H1 (cell line): Measurements from ENCODE around the gene USP10. TPM values are rescaled to one million over a fixed set of nuclear protein-coding genes. Genes with fewer than 3 reads are reported as not detected.
A peak's percentile ranks its signal among the peaks of the same experiment; 100 is the strongest.

Experiments used
- CTCF ChIA-PET: fragments of 300-600 bp; sonication (Branson Sonifier 250); formaldehyde crosslinking; loops from one replicate; lab custom pipeline; 2021; ENCODE audit not compliant: partially characterized antibody; lab: Charles Lee
- POLR2A ChIA-PET: fragments of 300-600 bp; sonication (Branson Sonifier 250); formaldehyde crosslinking; loops from one replicate; lab custom pipeline; 2021; ENCODE audit warnings: inconsistent platforms; ENCODE audit not compliant: partially characterized antibody; lab: Charles Lee
- DNase-seq, 2 experiments: peaks; one replicate each; pipeline versions ENCODE4 v3.0.0 to v3.0.0-alpha.2; 2010 to 2022; ENCODE audit warnings: low spot score in 2 of 2, low read depth in 1 of 2, mixed read lengths in 1 of 2
- FAIRE-seq: peaks from 2 replicates; lab custom pipeline; 2011; peaks lifted over from hg19 to GRCh38; lab: Jason Lieb, UNC
- H2AFZ ChIP-seq: 2 replicates; pipeline ENCODE4 v1.8.1; 2012; ENCODE audit warnings: low read length, inconsistent platforms
- H2AK5ac ChIP-seq: 2 replicates; pipeline ENCODE4 v1.6.1; 2013; ENCODE audit warnings: low read depth, low read length
- H2BK120ac ChIP-seq: replicated peaks from 2 replicates; pipeline ENCODE3; 2013; ENCODE audit warnings: low read depth, low read length, inconsistent platforms
- H2BK12ac ChIP-seq: 2 replicates; pipeline ENCODE4 v1.6.1; 2013; ENCODE audit warnings: low read depth, low read length
- H2BK15ac ChIP-seq: 2 replicates; pipeline ENCODE4 v1.6.1; 2013; ENCODE audit warnings: low read length
- H2BK20ac ChIP-seq: 2 replicates; pipeline ENCODE4 v1.6.1; 2013; ENCODE audit warnings: low read length
- H2BK5ac ChIP-seq: 2 replicates; pipeline ENCODE4 v1.6.1; 2013; ENCODE audit warnings: low read depth, low read length
- H3K14ac ChIP-seq: 2 replicates; pipeline ENCODE4 v1.6.1; 2013; ENCODE audit warnings: inconsistent platforms; ENCODE audit not compliant: insufficient read length
- H3K18ac ChIP-seq: 2 replicates; pipeline ENCODE4 v1.6.1; 2013; ENCODE audit warnings: low read length; ENCODE audit errors: extremely low read depth
- H3K23ac ChIP-seq: 2 replicates; pipeline ENCODE4 v1.6.1; 2013; ENCODE audit warnings: inconsistent platforms; ENCODE audit not compliant: insufficient read length
- H3K23me2 ChIP-seq: 2 replicates; pipeline ENCODE4 v1.6.1; 2013; ENCODE audit warnings: low read depth, low read length
- H3K27ac ChIP-seq: 2 replicates; pipeline ENCODE4 v1.6.1; 2011; ENCODE audit warnings: low read depth, low read length, inconsistent platforms
- H3K27me3 ChIP-seq, 4 experiments: replicated peaks in 1 of 4; 1 replicate in 1 of 4; 2 replicates in 3 of 4; pipeline versions ENCODE4 v1.6.1 to v1.8.1; 2011 to 2013; ENCODE audit warnings: low read length in 3 of 4, mild to moderate bottlenecking in 3 of 4, inconsistent platforms in 2 of 4, mixed read lengths in 2 of 4, moderate library complexity in 1 of 4; ENCODE audit not compliant: control insufficient read depth in 3 of 4, insufficient read depth in 3 of 4; ENCODE audit errors: extremely low read depth in 1 of 4
- H3K36me3 ChIP-seq, 4 experiments: 2 replicates each; pipeline versions ENCODE4 v1.6.1 to v1.8.1; 2011 to 2013; ENCODE audit warnings: mild to moderate bottlenecking in 4 of 4, low read length in 3 of 4, moderate library complexity in 2 of 4, control low read depth in 1 of 4, inconsistent platforms in 1 of 4; ENCODE audit not compliant: insufficient read depth in 4 of 4, control insufficient read depth in 2 of 4
- H3K4ac ChIP-seq: replicated peaks from 2 replicates; pipeline ENCODE3; 2013; ENCODE audit warnings: low read length, low read depth, mixed read lengths, inconsistent platforms; ENCODE audit not compliant: insufficient read length
- H3K4me1 ChIP-seq, 4 experiments: replicated peaks in 1 of 4; 1 replicate in 1 of 4; 2 replicates in 3 of 4; pipeline versions ENCODE4 v1.6.1 to v1.8.1; 2011 to 2013; ENCODE audit warnings: low read length in 3 of 4, inconsistent platforms in 2 of 4, mixed read lengths in 1 of 4; ENCODE audit not compliant: insufficient read depth in 4 of 4, control insufficient read depth in 3 of 4
- H3K4me2 ChIP-seq, 2 experiments: 2 replicates each; pipeline versions ENCODE4 v1.6.1 to v1.8.1; 2011 to 2013; ENCODE audit warnings: low read depth in 2 of 2, low read length in 2 of 2, control low read depth in 1 of 2, inconsistent platforms in 1 of 2, mild to moderate bottlenecking in 1 of 2; ENCODE audit not compliant: insufficient read depth in 1 of 2
- H3K4me3 ChIP-seq, 4 experiments: fragments of 200-600, 300-600 bp in 1 of 4; sonication (generic), shearing (Covaris generic), sonication (Bioruptor Twin) in 1 of 4; 2 replicates each; pipeline versions ENCODE4 v1.5.1 to v1.8.1; 2011 to 2016; ENCODE audit warnings: low read length in 4 of 4, low read depth in 3 of 4, control low read depth in 2 of 4, inconsistent platforms in 2 of 4, mild to moderate bottlenecking in 2 of 4, mixed read lengths in 1 of 4, moderate library complexity in 1 of 4; ENCODE audit not compliant: insufficient read depth in 2 of 4; ENCODE audit errors: extremely low read depth in 1 of 4
- H3K56ac ChIP-seq: replicated peaks from 2 replicates; pipeline ENCODE3; 2013; ENCODE audit warnings: low read depth, mild to moderate bottlenecking, mixed read lengths, low read length, inconsistent platforms; ENCODE audit not compliant: insufficient read length
- H3K79me1 ChIP-seq: 2 replicates; pipeline ENCODE4 v1.6.1; 2013; ENCODE audit warnings: low read depth, low read length, control low read depth
- H3K79me2 ChIP-seq, 2 experiments: 2 replicates each; pipeline versions ENCODE4 v1.6.1 to v1.8.1; 2012 to 2013; ENCODE audit warnings: low read length in 2 of 2, mild to moderate bottlenecking in 2 of 2, inconsistent platforms in 1 of 2; ENCODE audit not compliant: insufficient read depth in 2 of 2, control insufficient read depth in 1 of 2
- H3K9ac ChIP-seq, 4 experiments: replicated peaks in 1 of 4; 1 replicate in 1 of 4; 2 replicates in 3 of 4; pipeline versions ENCODE4 v1.6.1 to v1.8.1; 2011 to 2013; ENCODE audit warnings: low read depth in 3 of 4, low read length in 3 of 4, control low read depth in 2 of 4, mild to moderate bottlenecking in 2 of 4, moderate library complexity in 2 of 4, inconsistent platforms in 1 of 4; ENCODE audit errors: extremely low read depth in 1 of 4
- H3K9me3 ChIP-seq, 2 experiments: 2 replicates each; pipeline versions ENCODE4 v1.6.1 to v1.8.1; 2012 to 2013; ENCODE audit warnings: mild to moderate bottlenecking in 2 of 2, moderate library complexity in 2 of 2, control low read depth in 1 of 2, inconsistent platforms in 1 of 2, low read depth in 1 of 2, low read length in 1 of 2, mixed read lengths in 1 of 2; ENCODE audit not compliant: insufficient read depth in 2 of 2
- H4K20me1 ChIP-seq, 2 experiments: replicated peaks in 1 of 2; 2 replicates each; pipeline versions ENCODE3 to v1.8.1; 2011 to 2013; ENCODE audit warnings: inconsistent platforms in 2 of 2, low read length in 2 of 2, mild to moderate bottlenecking in 1 of 2; ENCODE audit not compliant: insufficient read depth in 2 of 2, control insufficient read depth in 1 of 2
- H4K5ac ChIP-seq: 2 replicates; pipeline ENCODE4 v1.6.1; 2013; ENCODE audit warnings: low read length, low read depth, mixed read lengths, inconsistent platforms; ENCODE audit not compliant: insufficient read length
- H4K8ac ChIP-seq: 2 replicates; pipeline ENCODE4 v1.8.0; 2013; ENCODE audit warnings: mild to moderate bottlenecking, moderate library complexity, low read length, inconsistent platforms; ENCODE audit not compliant: insufficient read depth; ENCODE audit errors: extremely low read depth
- H4K91ac ChIP-seq: replicated peaks from 2 replicates; pipeline ENCODE3; 2013; ENCODE audit warnings: low read length, mixed read lengths, inconsistent platforms; ENCODE audit not compliant: insufficient read length
- CREB1 ChIP-seq: IDR thresholded peaks from 2 replicates; pipeline ENCODE4 v1.6.1; 2012; ENCODE audit warnings: inconsistent platforms
- EZH2 ChIP-seq: fragments of 200-600 bp; sonication (generic); IDR thresholded peaks from 2 replicates; pipeline ENCODE4 v1.7.1; 2012; ENCODE audit warnings: low read depth, mild to moderate bottlenecking, moderate library complexity, low read length, inconsistent platforms; ENCODE audit not compliant: severe bottlenecking
- GABPA ChIP-seq: IDR thresholded peaks from 2 replicates; pipeline ENCODE4 v1.6.1; 2011; ENCODE audit warnings: mild to moderate bottlenecking, low read length, moderate library complexity, borderline replicate concordance; ENCODE audit not compliant: insufficient read depth
- GTF2F1 ChIP-seq: IDR thresholded peaks from 2 replicates; pipeline ENCODE4 v1.6.1; 2012; ENCODE audit warnings: low read depth, low read length, improper control_type of control experiment, borderline replicate concordance
- HDAC2 ChIP-seq, 2 experiments: fragments of 300-600 bp in 1 of 2; sonication (generic) in 1 of 2; IDR thresholded peaks; 2 replicates each; pipeline ENCODE4 v1.6.1; 2011 to 2012; ENCODE audit warnings: low read depth in 2 of 2, low read length in 2 of 2, mild to moderate bottlenecking in 2 of 2, moderate library complexity in 2 of 2, borderline replicate concordance in 1 of 2, inconsistent platforms in 1 of 2
- JUN ChIP-seq: IDR thresholded peaks from 2 replicates; pipeline ENCODE4 v1.6.1; 2011; ENCODE audit warnings: low read depth, mild to moderate bottlenecking, improper control_type of control experiment, low read length
- MAX ChIP-seq: IDR thresholded peaks from 2 replicates; pipeline ENCODE4 v1.6.1; 2012; ENCODE audit warnings: inconsistent platforms
- POU5F1 ChIP-seq: IDR thresholded peaks from 2 replicates; pipeline ENCODE4 v1.6.1; 2011; ENCODE audit warnings: low read depth, mild to moderate bottlenecking, low read length, moderate library complexity
- SP1 ChIP-seq: IDR thresholded peaks from 2 replicates; pipeline ENCODE4 v1.6.1; 2011; ENCODE audit warnings: low read depth, low read length
- SRF ChIP-seq: IDR thresholded peaks from 2 replicates; pipeline ENCODE4 v1.6.1; 2011; ENCODE audit warnings: mild to moderate bottlenecking, low read depth, low read length, moderate library complexity
- TEAD4 ChIP-seq: IDR thresholded peaks from 2 replicates; pipeline ENCODE4 v1.6.1; 2012; ENCODE audit warnings: low read depth, low read length, inconsistent platforms, mixed read lengths
- WGBS, 2 experiments: shearing (Covaris generic) in 1 of 2; methylation state at CpG; one replicate each; pipeline versions ENCODE4 v1.1.6 to v1.1.7; 2013 to 2015; ENCODE audit warnings: low lambda C conversion rate in 2 of 2, mixed read lengths in 2 of 2, inconsistent platforms in 1 of 2, low coverage in 1 of 2, missing lambda C conversion rate in 1 of 2; ENCODE audit not compliant: insufficient replicate concordance in 2 of 2, insufficient coverage in 1 of 2, insufficient read length in 1 of 2; ENCODE audit errors: extremely low coverage in 1 of 2, missing lambda C conversion rate in 1 of 2; 5-methylcytosine and 5-hydroxymethylcytosine counted together
- polyA plus RNA-seq, 7 experiments: library from polyadenylated mRNA; depleted of rRNA in 3 of 7; stranded (reverse) in 5 of 7; unstranded in 2 of 7; fragments of >200 nt in 5 of 7; fragments of 200-250 nt in 2 of 7; gene quantifications; 1 replicate in 5 of 7; 2 replicates in 1 of 7; 4 replicates in 1 of 7; pipeline versions ENCODE4 v1.2.1 to v1.2.3, GENCODE V29; 2011 to 2013; ENCODE audit warnings: missing spikeins in 2 of 7, mixed read lengths in 2 of 7
- total RNA-seq: library from RNA; stranded (reverse); fragmentation: NEBNext Ultra II Directional; extraction: Animal tissue kit (Norgen Biotek cat#: 25700); gene quantifications from 2 replicates; pipeline ENCODE4 v1.2.1, GENCODE V29; 2021

The USP10 gene
- total and polyA plus RNA-seq, 2 of the 8 experiments (the other 6 are each of a cell fraction or from before 2014, with no cell fraction given), result 171 to 195 TPM

- H3K36me3 ChIP-seq, result no peaks in the 10 kb centered on the region
- POLR2A ChIA-PET, result interaction anchor here (1.0 to 3.3 kb wide), 4 partner anchors 11 to 57 kb away, joined by 3 to 13 read pairs (median 6); no protein-coding TSS in a partner anchor
- TF ChIP-seq GABPA (no peak), GTF2F1 (no peak), TEAD4 (no peak), SRF (no peak), CREB1 (no peak), MAX (no peak), POU5F1 (no peak), SP1 (no peak), HDAC2 (IDR thresholded peaks at IDR 0.05; ENCODE audit: borderline replicate concordance in 1 of 2, low read depth in 2 of 2, low read length in 2 of 2) (no peak), JUN (no peak), EZH2 (no peak)
- no peak overlapping the region for H3K4ac ChIP-seq
- no peak overlapping the region for H3K56ac ChIP-seq
- peak overlapping the region; percentile 1 to 12; a peak in 2 of 4 replicates for H3K4me2 ChIP-seq
- no peak overlapping the region for H3K23ac ChIP-seq
- peaks cover 9 to 97% of the 10 kb centered on the region in 2 experiments for H3K79me2 ChIP-seq
- H3K14ac ChIP-seq, result no peak overlapping the region
- no peak overlapping the region for H3K4me3 ChIP-seq
- no peaks in the 10 kb centered on the region for H3K27me3 ChIP-seq
- H2BK15ac ChIP-seq, result no peak overlapping the region
- no peak overlapping the region for H4K5ac ChIP-seq
- DNase-seq, result peak in 1 of 2 experiments; percentile 47
- no peak overlapping the region for H3K18ac ChIP-seq
- H2AK5ac ChIP-seq, result no peak overlapping the region
- H3K27ac ChIP-seq, result no peak overlapping the region
- peaks cover 5 to 20% (median 15%) of the 10 kb centered on the region in 4 experiments; a peak in 5 of 7 replicates for H3K4me1 ChIP-seq
- H2AFZ ChIP-seq, result no peak overlapping the region
- H2BK20ac ChIP-seq, result no peak overlapping the region
- H3K23me2 ChIP-seq, result no peaks in the 10 kb centered on the region
- H3K79me1 ChIP-seq, result no peaks in the 10 kb centered on the region; the same call in 1 of the 2 replicates
- peak overlapping the region; percentile 21; the same call in 1 of the 2 replicates for H2BK5ac ChIP-seq
- H2BK120ac ChIP-seq, result no peak overlapping the region
- CTCF ChIA-PET, result interaction anchor here (0.6 to 9.0 kb wide), 49 partner anchors 12 to 493 kb away, joined by 3 to 120 read pairs (median 5); partner anchors contain the start of gene KLHL36
- H4K91ac ChIP-seq, result no peak overlapping the region
- H3K9ac ChIP-seq, result no peak overlapping the region
- H2BK12ac ChIP-seq, result no peak overlapping the region
- H3K9me3 ChIP-seq, result no peaks in the 10 kb centered on the region
- H4K20me1 ChIP-seq, result peaks cover 30 to 33% of the 10 kb centered on the region in 2 experiments
- no peak for FAIRE-seq
- WGBS, 2 experiments, result 76% methylated on average over 14 of the region's 14 CpGs; no CpG with 5 or more reads in 1 of the 2 experiments
- H4K8ac ChIP-seq, result no peak overlapping the region
Measured at GRCh38 chr16:84726669-84727467, 27.1 kb downstream of the USP10 start.
